Measurements from ENCODE around the gene COQ9.
"Not testable (repeated sequence)": the region's sequence is repeated elsewhere in the genome, so short reads cannot be mapped to it uniquely, and the experiment has no call there.

Gene COQ9, protein sequence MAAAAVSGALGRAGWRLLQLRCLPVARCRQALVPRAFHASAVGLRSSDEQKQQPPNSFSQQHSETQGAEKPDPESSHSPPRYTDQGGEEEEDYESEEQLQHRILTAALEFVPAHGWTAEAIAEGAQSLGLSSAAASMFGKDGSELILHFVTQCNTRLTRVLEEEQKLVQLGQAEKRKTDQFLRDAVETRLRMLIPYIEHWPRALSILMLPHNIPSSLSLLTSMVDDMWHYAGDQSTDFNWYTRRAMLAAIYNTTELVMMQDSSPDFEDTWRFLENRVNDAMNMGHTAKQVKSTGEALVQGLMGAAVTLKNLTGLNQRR

GRCh38 chr16:57447186-57447962 is at the start of gene COQ9, which contains the start of gene CIAPIN1:
Gene COQ9, plus strand, starts transcription at chr16:57447479. Its CDS starts 27 bp downstream, at chr16:57447506.
Gene CIAPIN1, minus strand, starts transcription at chr16:57447385. Its CDS starts 6,457 bp downstream, at chr16:57440928.
- FAIRE-seq = no peak

DNA sequence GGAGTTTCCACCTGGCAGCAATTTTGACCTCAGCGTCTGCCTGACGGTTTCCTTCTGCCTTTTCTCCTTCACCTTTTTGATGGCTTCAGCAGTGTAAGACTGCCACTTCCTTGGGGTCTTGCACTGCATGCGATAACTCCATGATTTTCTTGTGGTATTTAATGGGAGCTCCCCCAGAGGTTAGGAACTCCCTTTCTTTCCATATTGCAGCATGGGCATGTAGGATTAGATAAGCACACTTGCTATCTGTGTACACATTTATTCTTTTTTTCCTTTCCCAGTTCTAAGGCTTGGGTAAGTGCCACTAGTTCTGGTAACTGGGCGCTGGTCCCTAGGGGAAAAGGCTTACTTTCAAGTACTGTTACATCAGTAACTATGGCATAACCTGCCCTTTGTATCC is 49.8 kb upstream of the COQ9 start:
- FAIRE-seq = not testable (repeated sequence)

DNA sequence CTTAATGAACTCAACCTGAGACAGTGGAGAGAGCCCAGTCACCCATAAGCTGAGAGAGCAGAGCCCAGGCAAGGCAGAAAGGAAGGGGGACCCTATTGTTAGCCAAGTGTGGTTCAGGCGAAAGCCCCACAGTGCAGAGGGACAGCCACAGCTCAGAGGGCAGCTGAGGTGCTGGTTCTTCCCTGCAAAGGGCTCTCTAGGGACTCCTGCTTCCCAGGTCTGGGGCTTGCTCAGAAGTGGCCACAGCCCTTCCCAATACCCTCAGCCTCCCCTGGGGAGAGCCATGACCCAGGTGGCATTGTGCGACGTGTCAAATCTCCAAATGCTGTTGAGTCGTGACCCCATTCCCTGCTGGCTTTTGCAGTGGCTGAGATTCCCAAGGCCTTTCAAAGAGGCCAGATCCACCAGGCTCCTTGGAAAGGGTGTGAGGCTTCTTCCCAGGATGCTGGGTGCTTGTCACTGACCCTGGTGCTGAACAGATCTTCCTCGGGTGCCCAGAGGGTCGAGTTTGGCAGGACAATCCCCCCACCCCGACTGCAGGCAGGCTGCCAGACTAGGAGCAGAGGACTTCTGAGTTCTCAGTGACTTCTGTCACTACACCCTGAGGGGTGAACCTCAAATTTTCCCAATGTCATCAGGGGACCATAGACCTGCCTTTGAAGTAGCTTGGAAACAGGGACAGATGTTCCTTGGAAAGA is 45.2 kb upstream of the COQ9 start:
- FAIRE-seq = no peak

DNA sequence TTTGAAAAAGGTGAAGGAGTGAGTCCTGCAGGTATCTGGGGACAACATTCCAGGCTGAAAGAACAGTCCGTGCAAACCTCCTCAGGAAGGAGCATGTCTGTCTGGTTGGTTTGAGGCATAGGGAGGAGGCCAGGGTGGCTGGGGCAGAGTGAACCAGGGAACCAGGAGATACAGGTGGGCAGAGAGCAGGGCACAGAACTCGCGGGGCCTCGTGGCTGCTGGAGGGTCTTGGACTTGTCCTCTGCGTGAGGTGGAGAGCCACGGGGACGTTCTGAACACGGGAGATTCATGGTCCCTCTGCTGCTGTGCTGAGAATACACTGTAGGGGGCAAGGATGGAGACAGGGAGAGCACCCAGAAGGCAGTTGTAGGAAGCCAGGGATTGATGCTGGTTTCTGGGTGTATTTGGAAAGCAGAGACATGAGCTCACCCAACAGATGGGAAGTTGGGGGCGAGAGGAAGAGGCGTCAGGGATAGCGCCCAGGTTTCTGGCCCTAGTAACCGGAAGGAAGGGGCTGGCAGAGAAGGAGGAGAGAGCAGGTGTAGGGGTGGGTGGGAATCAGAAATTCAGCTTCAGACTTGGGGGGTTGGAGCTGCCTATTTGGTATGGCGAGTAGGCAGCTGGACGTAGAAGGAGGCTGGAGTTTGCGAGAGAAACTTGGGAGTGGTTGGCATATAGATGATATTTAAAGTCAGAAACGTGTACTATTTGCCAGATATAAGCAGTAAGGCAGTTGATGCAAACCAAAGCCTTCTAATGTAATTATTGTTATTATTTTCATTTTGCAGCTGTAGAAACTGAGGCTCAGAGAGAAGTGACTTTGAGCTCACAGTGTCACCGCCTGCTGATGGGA is 43.1 kb upstream of the COQ9 start, which contains the start of gene CCL17:
Gene CCL17, plus strand, starts transcription at position 803 of the 853 bp plus-strand sequence. CDS start 9,166 bp downstream, outside the sequence.
- FAIRE-seq = no peak

DNA sequence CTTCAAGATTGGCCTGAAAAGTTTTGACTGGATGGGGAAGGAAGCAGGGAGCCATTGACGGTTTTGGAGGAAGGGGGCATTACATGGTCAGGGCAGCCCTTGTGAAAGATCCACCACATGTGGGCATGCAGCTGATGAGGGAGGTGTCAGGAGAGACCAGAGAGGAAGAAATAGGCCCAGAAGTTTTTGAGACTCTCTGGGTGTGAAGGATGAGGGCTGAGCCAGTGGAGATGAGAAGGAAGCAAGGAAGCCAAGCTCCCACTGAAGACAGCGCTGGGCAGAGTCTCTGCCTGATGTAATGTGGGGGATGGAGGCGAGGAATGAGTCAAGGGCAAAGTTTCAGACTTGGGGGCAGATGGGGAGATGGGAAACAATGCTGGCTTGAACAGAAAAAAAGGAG is 42.2 kb upstream of the COQ9 start:
- FAIRE-seq = no peak

- FAIRE-seq = no peak
Observed at GRCh38 chr16:57406881-57407280, 40.4 kb upstream of the COQ9 start.

GRCh38 chr16:57407521-57408353 is 39.5 kb upstream of the COQ9 start:
- no peak for FAIRE-seq

DNA sequence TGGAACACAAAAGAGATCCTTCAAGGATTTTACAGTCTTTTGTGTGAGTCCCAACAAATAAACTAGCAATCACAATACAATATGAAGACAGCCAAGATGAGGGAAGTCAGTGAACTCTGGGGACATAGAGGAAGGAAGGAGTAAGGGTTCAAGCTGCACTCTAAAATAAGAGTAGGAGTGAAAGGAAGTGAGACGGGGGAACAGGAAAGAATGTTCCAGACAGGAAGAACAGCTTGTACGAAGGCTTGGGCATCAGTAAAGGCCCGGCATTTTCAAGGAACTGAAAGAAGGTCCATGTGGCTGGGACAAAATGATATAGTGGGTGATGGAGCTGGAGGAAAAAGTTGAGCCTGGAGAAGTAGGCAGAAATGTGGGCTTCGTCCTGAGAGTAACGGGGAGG is 38.2 kb upstream of the COQ9 start:
- no peak for FAIRE-seq

DNA sequence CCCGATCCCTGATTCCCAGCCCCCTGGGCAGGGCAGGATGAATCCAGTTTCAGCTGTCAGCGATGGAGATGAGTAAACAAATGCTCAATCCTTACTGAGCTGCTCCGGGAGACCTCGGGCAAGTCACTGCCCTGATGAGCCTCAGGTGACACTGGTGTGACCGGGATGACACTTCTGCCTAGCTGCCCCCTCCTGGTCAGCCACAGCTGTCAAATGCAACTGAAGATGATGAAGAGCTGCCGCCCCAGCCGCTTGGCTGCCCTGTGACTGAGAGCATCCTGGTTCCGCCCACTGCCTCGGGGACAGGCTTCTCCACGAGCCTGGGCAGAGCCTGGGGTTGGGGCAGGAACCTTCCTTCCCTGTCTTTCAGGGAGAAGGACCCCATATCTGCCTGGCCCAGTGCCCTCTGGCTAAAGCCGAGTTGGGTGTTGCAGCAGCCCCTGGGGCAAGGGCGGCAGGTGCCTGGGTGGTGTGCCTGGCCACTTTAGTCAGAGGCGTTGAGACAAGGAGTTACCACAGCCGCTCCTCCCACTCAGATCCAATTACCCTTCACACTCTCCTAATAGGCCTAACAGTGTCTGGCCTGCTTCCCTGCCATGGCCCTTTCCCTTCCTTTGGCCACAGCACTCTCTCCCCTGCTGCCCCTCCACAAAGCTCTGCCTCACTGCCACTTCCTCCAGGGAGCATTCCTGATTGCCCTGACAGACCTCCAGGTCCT is 37.2 kb upstream of the COQ9 start:
- FAIRE-seq = no peak

GRCh38 chr16:57411362-57411976 is 35.8 kb upstream of the COQ9 start:
- FAIRE-seq = no peak

DNA sequence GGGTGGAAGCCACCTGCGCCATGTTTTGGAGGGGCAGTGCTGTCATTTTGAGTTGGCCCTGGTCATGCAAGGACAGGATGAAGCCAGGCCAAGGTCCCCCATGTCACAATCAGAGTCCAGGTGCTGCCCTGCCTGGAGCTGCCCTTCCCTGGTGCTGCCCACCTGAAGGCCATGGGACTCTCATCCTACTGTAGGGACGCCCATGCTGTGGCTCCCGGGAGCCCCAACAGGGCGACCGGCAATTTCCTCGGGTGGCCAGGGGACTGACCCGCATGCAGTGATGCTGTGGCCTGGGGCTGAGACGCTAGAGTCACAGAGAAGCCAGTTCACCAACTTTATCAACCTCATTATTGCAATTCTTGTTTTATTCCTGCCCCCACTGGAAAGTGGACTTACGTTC is 34.7 kb upstream of the COQ9 start:
- FAIRE-seq = no peak

DNA sequence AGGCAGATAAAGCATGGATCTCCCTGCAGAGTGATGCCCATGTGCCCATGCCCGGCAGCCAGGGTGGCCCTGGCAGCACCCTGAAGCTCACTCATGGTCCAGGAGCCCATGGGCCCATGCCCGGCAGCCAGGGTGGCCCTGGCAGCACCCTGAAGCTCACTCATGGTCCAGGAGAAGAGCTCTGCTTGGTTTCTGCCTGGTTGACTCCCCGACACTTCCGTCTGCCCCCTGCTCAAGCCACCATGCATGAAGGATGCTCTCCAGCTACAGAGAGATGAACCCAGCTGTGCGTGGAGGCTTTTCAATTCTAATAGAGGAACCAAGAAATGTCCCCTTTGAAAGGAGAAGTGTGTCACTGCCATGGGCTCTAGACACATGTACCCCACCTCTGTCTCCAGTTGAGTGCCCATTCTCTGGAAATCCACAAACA is 34.0 kb upstream of the COQ9 start:
- no peak for FAIRE-seq

GRCh38 chr16:57413733-57414132 is 33.5 kb upstream of the COQ9 start:
- FAIRE-seq = no peak

DNA sequence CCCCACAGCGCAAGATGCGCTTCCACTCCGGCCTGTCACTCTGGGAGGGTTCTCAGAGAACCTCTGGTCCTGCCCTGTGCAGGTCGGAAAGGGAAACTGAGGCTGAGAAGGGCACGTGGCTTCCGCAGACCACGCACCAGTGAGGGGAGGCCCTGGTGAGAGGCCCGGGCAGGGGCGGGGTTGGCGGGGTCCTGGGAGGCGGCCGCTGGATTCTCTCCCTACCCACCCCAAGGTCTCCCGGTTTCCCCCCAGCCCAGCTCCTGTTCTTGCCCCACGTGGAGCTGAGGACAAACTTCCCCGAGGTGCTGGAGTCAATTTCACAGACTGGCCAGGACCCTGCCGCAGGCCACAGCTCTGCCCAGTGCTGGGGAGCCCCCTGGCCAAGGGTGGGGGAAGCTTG is 31.2 kb upstream of the COQ9 start:
- FAIRE-seq = no peak

DNA sequence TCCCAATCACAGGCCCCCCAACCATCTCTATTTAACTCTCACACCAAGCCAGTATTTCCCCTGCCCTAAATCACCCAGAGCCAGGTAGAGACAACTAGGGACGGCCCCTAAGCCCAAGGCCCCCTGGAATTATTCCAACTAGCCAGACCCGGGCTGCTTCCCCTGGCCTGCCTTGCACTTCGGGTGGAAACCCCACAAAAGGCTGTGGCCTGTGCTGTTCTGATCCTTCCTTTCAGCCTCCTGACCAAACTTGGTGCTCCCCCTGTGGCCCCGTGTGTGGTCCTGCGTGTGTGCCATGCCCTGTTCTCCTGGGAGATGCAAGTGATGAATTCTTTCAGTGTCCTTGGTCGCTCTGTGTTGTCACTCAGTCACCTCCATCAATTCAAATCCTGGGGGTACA is 27.8 kb upstream of the COQ9 start:
- FAIRE-seq = no peak

DNA sequence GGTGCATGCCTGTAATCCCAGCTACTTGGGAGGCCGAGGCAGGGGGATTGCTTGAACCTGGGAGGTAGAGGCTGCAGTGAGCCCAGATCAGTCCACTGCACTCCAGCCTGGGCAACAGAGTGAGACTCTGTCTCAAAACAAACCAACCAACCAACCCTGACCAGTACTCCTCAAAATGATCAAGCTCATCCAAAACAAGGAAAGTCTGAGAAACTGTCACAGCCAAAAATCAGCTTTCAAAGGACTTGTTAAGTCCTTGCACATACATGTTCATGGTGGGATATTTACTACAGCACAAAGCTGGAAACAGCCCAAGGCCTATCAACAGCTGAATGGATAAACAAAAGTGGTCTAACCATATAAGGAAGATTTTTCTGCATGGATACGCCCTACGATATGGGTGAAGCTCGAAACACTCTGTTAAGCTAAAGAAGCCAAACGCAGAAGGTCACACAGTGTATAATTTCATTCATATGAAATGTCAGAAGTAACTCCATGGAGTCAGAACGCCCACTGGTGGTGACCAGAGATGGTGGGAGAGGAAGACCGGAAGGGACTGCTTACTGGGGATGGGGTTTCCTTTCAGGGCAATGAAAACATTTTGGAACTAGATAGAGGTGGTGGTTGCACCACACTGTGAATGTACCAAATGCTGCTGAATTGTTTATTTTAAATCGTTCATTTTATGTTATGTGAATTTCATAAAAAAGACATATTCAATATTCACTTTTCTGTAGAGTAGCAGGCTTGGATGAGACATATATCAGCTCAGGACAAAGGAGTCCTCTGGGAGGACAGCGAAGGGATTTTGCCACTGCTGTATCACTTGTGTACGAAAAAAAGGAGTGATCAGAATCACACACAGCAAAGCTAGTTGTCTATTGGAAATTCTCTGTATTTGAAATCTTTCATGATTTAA is 25.0 kb upstream of the COQ9 start:
- peak; percentile 53 for FAIRE-seq

DNA sequence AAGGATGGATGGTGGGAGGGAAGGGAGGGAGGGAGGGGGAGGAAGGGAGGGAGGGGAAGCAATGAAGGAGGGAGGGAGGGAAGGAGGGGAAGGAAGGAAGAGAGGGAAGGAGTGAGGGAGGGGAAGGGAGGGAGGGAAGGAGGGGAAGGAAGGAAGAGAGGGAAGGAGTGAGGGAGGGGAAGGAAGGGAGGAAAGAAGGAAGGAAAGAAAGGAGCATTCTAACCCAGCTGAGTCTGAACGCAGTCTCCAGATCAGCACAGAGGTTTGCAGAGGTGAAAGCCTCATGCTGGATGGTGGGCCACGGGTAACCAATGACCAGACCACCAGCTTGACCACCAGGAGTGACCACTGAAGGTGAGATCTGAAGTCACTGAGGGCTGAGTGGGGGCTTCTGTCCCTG is 24.1 kb upstream of the COQ9 start:
- FAIRE-seq = no peak

- FAIRE-seq = no peak
Observed at GRCh38 chr16:57424583-57424982, 22.7 kb upstream of the COQ9 start.

- no peak for FAIRE-seq
Observed at GRCh38 chr16:57426356-57426755, 20.9 kb upstream of the COQ9 start.
